Lower leg skin (tissue), 3 donors: ENCODE results near the gene UMAD1.

Experiments
- POLR2A ChIP-seq, 2 donors: fragments of 450-650 bp; IDR thresholded peaks; one replicate each; pipeline ENCODE4 v1.6.1; 2016 to 2017; ENCODE audit warnings: antibody characterized with exemption in 2 of 2, mild to moderate bottlenecking in 1 of 2, moderate library complexity in 1 of 2
- TF ChIP-seq, protein P1 (sequence below), 3 donors: fragments of 450-650 bp; IDR thresholded peaks; one replicate each; pipeline ENCODE4 v1.5.1; 2016; ENCODE audit warnings: antibody characterized with exemption in 3 of 3, mild to moderate bottlenecking in 3 of 3, moderate library complexity in 2 of 3

DNA sequence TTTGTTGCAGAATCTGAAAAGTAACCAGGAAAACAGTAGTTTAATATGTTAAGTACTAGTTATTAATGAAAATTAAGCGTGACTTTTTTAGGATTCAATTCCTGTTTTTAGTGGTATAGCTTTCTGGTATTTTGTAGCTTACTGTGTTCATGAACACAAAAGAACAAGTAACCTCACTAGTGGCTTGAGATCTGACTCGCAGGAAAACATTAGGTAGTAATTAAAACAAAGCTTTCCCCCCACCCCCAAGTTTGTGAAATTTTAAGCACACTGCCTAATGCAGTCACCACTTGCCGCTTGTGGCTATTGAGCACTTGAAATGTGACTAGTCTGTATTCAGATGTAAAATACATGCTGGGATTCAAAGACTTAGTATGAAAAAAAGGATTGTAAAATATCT is 180.4 kb downstream of the UMAD1 start:
- TF ChIP-seq, protein P1, sequence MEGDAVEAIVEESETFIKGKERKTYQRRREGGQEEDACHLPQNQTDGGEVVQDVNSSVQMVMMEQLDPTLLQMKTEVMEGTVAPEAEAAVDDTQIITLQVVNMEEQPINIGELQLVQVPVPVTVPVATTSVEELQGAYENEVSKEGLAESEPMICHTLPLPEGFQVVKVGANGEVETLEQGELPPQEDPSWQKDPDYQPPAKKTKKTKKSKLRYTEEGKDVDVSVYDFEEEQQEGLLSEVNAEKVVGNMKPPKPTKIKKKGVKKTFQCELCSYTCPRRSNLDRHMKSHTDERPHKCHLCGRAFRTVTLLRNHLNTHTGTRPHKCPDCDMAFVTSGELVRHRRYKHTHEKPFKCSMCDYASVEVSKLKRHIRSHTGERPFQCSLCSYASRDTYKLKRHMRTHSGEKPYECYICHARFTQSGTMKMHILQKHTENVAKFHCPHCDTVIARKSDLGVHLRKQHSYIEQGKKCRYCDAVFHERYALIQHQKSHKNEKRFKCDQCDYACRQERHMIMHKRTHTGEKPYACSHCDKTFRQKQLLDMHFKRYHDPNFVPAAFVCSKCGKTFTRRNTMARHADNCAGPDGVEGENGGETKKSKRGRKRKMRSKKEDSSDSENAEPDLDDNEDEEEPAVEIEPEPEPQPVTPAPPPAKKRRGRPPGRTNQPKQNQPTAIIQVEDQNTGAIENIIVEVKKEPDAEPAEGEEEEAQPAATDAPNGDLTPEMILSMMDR (IDR thresholded peaks at IDR 0.05), result no peak
- TF ChIP-seq POLR2A (IDR thresholded peaks at IDR 0.05), result no peak
